ENCODE measurements around the gene IKZF2.

DNA sequence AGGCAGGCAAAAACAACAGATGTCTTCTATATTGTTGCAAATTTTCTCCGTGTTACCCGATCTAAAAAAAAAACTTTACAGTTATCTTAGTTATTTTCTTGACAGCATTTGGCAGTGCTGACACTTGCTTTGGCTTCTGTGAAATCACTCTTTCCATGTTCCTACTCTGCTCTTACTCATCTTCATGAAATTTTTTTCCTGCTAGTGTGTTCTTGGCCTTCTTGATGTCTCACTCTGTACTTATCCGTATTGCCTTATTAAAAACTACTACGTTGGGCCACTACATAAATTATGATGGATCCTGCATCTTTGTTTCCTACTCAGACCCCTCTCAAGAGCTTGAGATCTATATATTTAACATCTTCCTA, 134.4 kb downstream of the IKZF2 start:
- TF ChIP-seq EZH2 (IDR thresholded peaks at IDR 0.05; ENCODE audit: borderline replicate concordance, low read depth, low read length, severe bottlenecking) = no peak
- TF ChIP-seq, protein P1, sequence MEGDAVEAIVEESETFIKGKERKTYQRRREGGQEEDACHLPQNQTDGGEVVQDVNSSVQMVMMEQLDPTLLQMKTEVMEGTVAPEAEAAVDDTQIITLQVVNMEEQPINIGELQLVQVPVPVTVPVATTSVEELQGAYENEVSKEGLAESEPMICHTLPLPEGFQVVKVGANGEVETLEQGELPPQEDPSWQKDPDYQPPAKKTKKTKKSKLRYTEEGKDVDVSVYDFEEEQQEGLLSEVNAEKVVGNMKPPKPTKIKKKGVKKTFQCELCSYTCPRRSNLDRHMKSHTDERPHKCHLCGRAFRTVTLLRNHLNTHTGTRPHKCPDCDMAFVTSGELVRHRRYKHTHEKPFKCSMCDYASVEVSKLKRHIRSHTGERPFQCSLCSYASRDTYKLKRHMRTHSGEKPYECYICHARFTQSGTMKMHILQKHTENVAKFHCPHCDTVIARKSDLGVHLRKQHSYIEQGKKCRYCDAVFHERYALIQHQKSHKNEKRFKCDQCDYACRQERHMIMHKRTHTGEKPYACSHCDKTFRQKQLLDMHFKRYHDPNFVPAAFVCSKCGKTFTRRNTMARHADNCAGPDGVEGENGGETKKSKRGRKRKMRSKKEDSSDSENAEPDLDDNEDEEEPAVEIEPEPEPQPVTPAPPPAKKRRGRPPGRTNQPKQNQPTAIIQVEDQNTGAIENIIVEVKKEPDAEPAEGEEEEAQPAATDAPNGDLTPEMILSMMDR (IDR thresholded peaks at IDR 0.05; ENCODE audit: extremely low read depth in 1 of 2, insufficient read depth in 1 of 2, low read depth in 1 of 2, low read length in 2 of 2) = no peak
- no peak for TF ChIP-seq POLR2A (IDR thresholded peaks at IDR 0.05; ENCODE audit: low read depth, low read length)
- no peak for TF ChIP-seq POLR2AphosphoS5 (IDR thresholded peaks at IDR 0.05; ENCODE audit: insufficient read depth, low read depth, low read length)

Data from endothelial cell of umbilical vein (primary cell).